ENCODE measurements around the gene SLC4A11.

GRCh38 chr20:3188823-3189413 lies 50.1 kb downstream of the SLC4A11 start:
- TF ChIP-seq POLR2A (IDR thresholded peaks at IDR 0.05; ENCODE audit: low read length): no peak
- no peak for TF ChIP-seq GATA1 (IDR thresholded peaks at IDR 0.05; ENCODE audit: low read depth, low read length)
